HepG2 (cell line): ENCODE results near the gene RAET1E. TPM values are rescaled to one million over a fixed set of nuclear protein-coding genes. Genes with fewer than 3 reads are reported as not detected.
"Not testable (repeated sequence)": the region's sequence is repeated elsewhere in the genome, so short reads cannot be mapped to it uniquely, and the experiment has no call there.

ENCODE experiments used
- ATAC-seq: fragments of 200-7000 bp; cut with Tn5 transposase; 3 replicates; pipeline ENCODE4 v1.9.1; 2020; ENCODE audit warnings: mild to moderate bottlenecking, moderate library complexity
- Bru-seq: library from RNA; stranded (reverse); fragments of 400-500 nt; gene quantifications from one replicate; lab custom pipeline; 2021; lab: Mats Ljungman, UMichigan
- BruChase-seq, 2 experiments: library from RNA; stranded (reverse); fragments of 400-500 nt; gene quantifications; one replicate each; lab custom pipeline; 2021; lab: Mats Ljungman, UMichigan
- BruUV-seq: library from RNA; stranded (reverse); fragments of 400-500 nt; replicated peaks from 2 replicates; lab custom pipeline; 2021; lab: Mats Ljungman, UMichigan
- CTCF ChIA-PET: fragments of 300-600 bp; formaldehyde crosslinking; extraction: SDS; loops from one replicate; lab custom pipeline; 2021; ENCODE audit warnings: low total read pairs, inconsistent platforms, low intra/inter-chr PET ratio; lab: Yijun Ruan, JAX
- POLR2A ChIA-PET: fragments of 350-600 bp; sonication (Branson Sonifier 250); formaldehyde crosslinking; loops from one replicate; lab custom pipeline; 2020; ENCODE audit warnings: antibody characterized with exemption, inconsistent platforms; lab: Yijun Ruan, JAX
- DNase-seq: peaks from one replicate; pipeline ENCODE4 v3.0.0-alpha.2; 2015; ENCODE audit warnings: low spot score
- FAIRE-seq: peaks from 3 replicates; lab custom pipeline; 2011; peaks lifted over from hg19 to GRCh38; lab: Jason Lieb, UNC
- H2AFZ ChIP-seq: one replicate; pipeline ENCODE4 v1.6.1; 2011; ENCODE audit warnings: low read length, inconsistent platforms
- H3K27ac ChIP-seq: fragments of 300-600 bp; 3 replicates; pipeline ENCODE4 v1.8.0; 2011; ENCODE audit warnings: mixed run types, mild to moderate bottlenecking, mixed read lengths, low read length, inconsistent platforms; ENCODE audit not compliant: insufficient read depth; ENCODE audit errors: extremely low read length
- H3K27me3 ChIP-seq, 2 experiments: fragments of 200-600 bp in 1 of 2; 2 replicates in 1 of 2; 3 replicates in 1 of 2; pipeline versions ENCODE4 v1.6.0 to v1.8.0; 2011; ENCODE audit warnings: low read length in 2 of 2, mild to moderate bottlenecking in 2 of 2, moderate library complexity in 2 of 2, inconsistent platforms in 1 of 2; ENCODE audit not compliant: insufficient read depth in 2 of 2, control insufficient read depth in 1 of 2
- H3K36me3 ChIP-seq, 2 experiments: fragments of 200-600 bp in 1 of 2; replicated peaks in 1 of 2; 2 replicates in 1 of 2; 3 replicates in 1 of 2; pipeline versions ENCODE4 v1.5.1 to v1.8.0; 2011; ENCODE audit warnings: low read length in 2 of 2, inconsistent platforms in 1 of 2; ENCODE audit not compliant: insufficient read depth in 2 of 2, control insufficient read depth in 1 of 2
- H3K4me1 ChIP-seq: 2 replicates; pipeline ENCODE4 v1.5.1; 2012; ENCODE audit warnings: low read length, inconsistent platforms; ENCODE audit not compliant: insufficient read depth
- H3K4me2 ChIP-seq: 2 replicates; pipeline ENCODE4 v1.6.0; 2011; ENCODE audit warnings: low read depth, low read length, inconsistent platforms
- H3K4me3 ChIP-seq, 3 experiments: fragments of 200-600 bp in 1 of 3; sonication (generic), shearing (Covaris generic) in 1 of 3; replicated peaks in 1 of 3; 2 replicates each; pipeline ENCODE4 v1.5.1; 2011 to 2016; ENCODE audit warnings: low read length in 3 of 3, inconsistent platforms in 2 of 3, low read depth in 2 of 3, mild to moderate bottlenecking in 2 of 3, control low read depth in 1 of 3, mixed read lengths in 1 of 3; ENCODE audit not compliant: insufficient read depth in 1 of 3
- H3K79me2 ChIP-seq: one replicate; pipeline ENCODE4 v1.6.1; 2011; ENCODE audit warnings: low read length, inconsistent platforms; ENCODE audit not compliant: insufficient read depth
- H3K9ac ChIP-seq: 2 replicates; pipeline ENCODE4 v1.6.0; 2011; ENCODE audit warnings: mild to moderate bottlenecking, low read depth, low read length, inconsistent platforms; ENCODE audit not compliant: insufficient read depth
- H3K9me3 ChIP-seq: 2 replicates; pipeline ENCODE4 v1.5.1; 2012; ENCODE audit warnings: mild to moderate bottlenecking, low read length
- H4K20me1 ChIP-seq: 2 replicates; pipeline ENCODE4 v1.6.0; 2011; ENCODE audit warnings: inconsistent platforms, mild to moderate bottlenecking, low read length, moderate library complexity; ENCODE audit not compliant: insufficient read depth
- CTCF ChIP-seq: sonication (generic); formaldehyde crosslinking; IDR thresholded peaks from 2 replicates; pipeline ENCODE4 v1.5.0; 2020; ENCODE audit warnings: mild to moderate bottlenecking, missing genetic modification reagents, moderate library complexity
- EZH2 ChIP-seq: conservative IDR thresholded peaks from 2 replicates; pipeline ENCODE4 v1.6.1; 2012; ENCODE audit warnings: mild to moderate bottlenecking, low read depth, low read length, moderate library complexity
- STAG1 ChIP-seq: sonication (generic); formaldehyde crosslinking; IDR thresholded peaks from 2 replicates; pipeline ENCODE4 v1.4.0; 2020; ENCODE audit warnings: missing genetic modification reagents
- ZNF17 ChIP-seq: sonication (generic); formaldehyde crosslinking; IDR thresholded peaks from 2 replicates; pipeline ENCODE4 v1.5.0; 2020; ENCODE audit warnings: mild to moderate bottlenecking, missing genetic modification reagents
- ZNF605 ChIP-seq: sonication (generic); formaldehyde crosslinking; IDR thresholded peaks from 2 replicates; pipeline ENCODE4 v1.8.0; 2022; ENCODE audit warnings: mild to moderate bottlenecking, missing genetic modification reagents
- ZNF75D ChIP-seq: sonication (generic); formaldehyde crosslinking; IDR thresholded peaks from 2 replicates; pipeline ENCODE4 v1.8.1; 2023; ENCODE audit warnings: missing genetic modification reagents, mild to moderate bottlenecking, borderline replicate concordance
- ZNF768 ChIP-seq: sonication (generic); formaldehyde crosslinking; IDR thresholded peaks from 2 replicates; pipeline ENCODE4 v1.4.0; 2020; ENCODE audit warnings: missing genetic modification reagents
- WGBS: methylation state at CpG from one replicate; pipeline ENCODE4 v1.1.6; 2017; ENCODE audit warnings: low lambda C conversion rate; 5-methylcytosine and 5-hydroxymethylcytosine counted together
- in situ Hi-C: cut with HindIII; loops from 2 replicates; pipeline ENCODE4 v1.10.0; 2017; ENCODE audit warnings: low pct_unique_long_range_greater_than_20kb; ENCODE audit not compliant: extremely low pct_ligation_motif_present
- intact Hi-C: fragments of 100-400 bp; cut with micrococcal nuclease; formaldehyde crosslinking; loops from one replicate; pipeline ENCODE4 v1.10.0; 2022; ENCODE audit not compliant: unreplicated experiment
- long read RNA-seq, 2 experiments: library from RNA in 1 of 2; library from polyadenylated mRNA in 1 of 2; stranded (forward) in 1 of 2; unstranded in 1 of 2; transcript quantifications; one replicate each; pipeline ENCODE4 v2.0.0, GENCODE V29; 2019 to 2022
- polyA minus RNA-seq, 3 experiments: library from RNA; depleted of rRNA, polyadenylated mRNA; stranded (reverse); fragments of >200 nt; gene quantifications; 2 replicates each; pipeline ENCODE4 v1.2.3, GENCODE V29; 2011; ENCODE audit warnings: low replicate concordance in 1 of 3
- polyA plus RNA-seq, 8 experiments: library from polyadenylated mRNA; depleted of rRNA in 3 of 8; stranded (reverse) in 7 of 8; unstranded in 1 of 8; fragments of >200 nt; fragmentation: Illumina TruSeq in 4 of 8; extraction: Trizol in 4 of 8; gene quantifications; 2 replicates each; pipeline versions ENCODE4 v1.2.1 to v1.2.3, GENCODE V29; 2011 to 2016; ENCODE audit warnings: low read depth in 4 of 8, missing spikeins in 1 of 8, mixed read lengths in 1 of 8; ENCODE audit not compliant: insufficient read depth in 1 of 8
- total RNA-seq, 5 experiments: library from RNA; depleted of rRNA; stranded (reverse); fragments of >200 nt; fragmentation: Illumina TruSeq; extraction: Trizol; gene quantifications; 2 replicates each; pipeline ENCODE4 v1.2.3, GENCODE V29; 2016; ENCODE audit warnings: low read depth in 1 of 5

The RAET1E gene
- total RNA-seq (2016; rRNA removed; fragmentation: Illumina TruSeq; extraction: Trizol) (not detected in 2 replicates), polyA plus RNA-seq (2011; rRNA removed) (not detected in 2 replicates), polyA minus RNA-seq (2011; rRNA and poly(A)+ RNA removed; ENCODE audit: low replicate concordance) (19.1 TPM in 1 of 2 replicates, not detected in the other), Bru-seq, nascent RNA (not detected), BruChase-seq, experiment 1, labeled RNA remaining after a 6-hour chase (not detected), BruChase-seq, experiment 2, labeled RNA remaining after a 2-hour chase (not detected)
- total RNA-seq (2016; cell fraction: cytosol; rRNA removed; fragmentation: Illumina TruSeq; extraction: Trizol; ENCODE audit: low read depth) = not detected in 2 replicates
- not detected in 2 replicates for total RNA-seq (2016; cell fraction: insoluble cytoplasmic fraction; rRNA removed; fragmentation: Illumina TruSeq; extraction: Trizol)
- total RNA-seq (2016; cell fraction: membrane; rRNA removed; fragmentation: Illumina TruSeq; extraction: Trizol) = not detected in 2 replicates
- total RNA-seq (2016; cell fraction: nucleus; rRNA removed; fragmentation: Illumina TruSeq; extraction: Trizol) = not detected in 2 replicates
- not detected in 2 replicates for polyA plus RNA-seq (2011; cell fraction: cytosol; rRNA removed)
- polyA plus RNA-seq (2011; cell fraction: nucleus; rRNA removed) = not detected in 2 replicates
- not detected in 2 replicates for polyA plus RNA-seq (2012)
- not detected in 2 replicates for polyA plus RNA-seq (2016; cell fraction: cytosol; fragmentation: Illumina TruSeq; extraction: Trizol; ENCODE audit: low read depth)
- not detected in 2 replicates for polyA plus RNA-seq (2016; cell fraction: insoluble cytoplasmic fraction; fragmentation: Illumina TruSeq; extraction: Trizol; ENCODE audit: low read depth)
- polyA plus RNA-seq (2016; cell fraction: membrane; fragmentation: Illumina TruSeq; extraction: Trizol; ENCODE audit: low read depth) = not detected in 2 replicates
- not detected in 2 replicates for polyA plus RNA-seq (2016; cell fraction: nucleus; fragmentation: Illumina TruSeq; extraction: Trizol; ENCODE audit: insufficient read depth, low read depth)
- polyA minus RNA-seq (2011; cell fraction: cytosol; rRNA and poly(A)+ RNA removed) = not detected in 2 replicates
- not detected in 2 replicates for polyA minus RNA-seq (2011; cell fraction: nucleus; rRNA and poly(A)+ RNA removed)
- long read RNA-seq, experiment 1 = 0 reads
- long read RNA-seq, experiment 2 = 0 reads

GRCh38 chr6:149897855-149898744 is at the start of gene RAET1E:
Gene RAET1E (minus strand): TSS chr6:149898113. CDS start chr6:149890901, 7,212 bp downstream.
- H3K4me1 ChIP-seq = peaks cover 36% of the 10 kb centered on the region
- no peak within 1 kb of the TSS for H2AFZ ChIP-seq
- no peak within 1 kb of the TSS for H3K27ac ChIP-seq
- H3K27me3 ChIP-seq = peaks cover 7 to 64% of the 10 kb centered on the region in 2 experiments
- H3K36me3 ChIP-seq = no peaks in the 10 kb centered on the region
- no peak for FAIRE-seq
- no peaks in the 10 kb centered on the region for H4K20me1 ChIP-seq
- H3K4me2 ChIP-seq = peak within 1 kb of the TSS; percentile 55
- H3K4me3 ChIP-seq = peak within 1 kb of the TSS in 2 of 3 experiments; percentile 9 to 21; a peak in 2 of 6 replicates
- WGBS = 17% methylated on average over 17 of the region's 17 CpGs
- H3K9ac ChIP-seq = no peak within 1 kb of the TSS
- no peak for DNase-seq
- POLR2A ChIA-PET = interaction anchor here (2.2 kb wide), 1 partner anchor 8 kb away, joined by 6 read pairs; no protein-coding TSS in a partner anchor
- CTCF ChIA-PET = no interaction called here
- no TSS peak for BruUV-seq
- TF ChIP-seq ZNF768 (CRISPR knock-in tag) (peak; percentile 49; the same call in 1 of the 2 replicates), STAG1 (CRISPR knock-in tag) (peak; percentile 65), EZH2 (0 out of 2 replicates have a peak, but pooled peaks have one; percentile 9), ZNF605 (CRISPR knock-in tag) (0 out of 2 replicates have a peak, but pooled peaks have one; percentile 45), CTCF (CRISPR knock-in tag) (peak; percentile 70), ZNF17 (CRISPR knock-in tag) (no peak), ZNF75D (CRISPR knock-in tag) (no peak)
- ATAC-seq = peak; percentile 76
- no peaks in the 10 kb centered on the region for H3K9me3 ChIP-seq
- intact Hi-C loops (no loop called here), in situ Hi-C loops (no loop called here)
- no peaks in the 10 kb centered on the region for H3K79me2 ChIP-seq

- ATAC-seq, H3K9ac ChIP-seq, H3K4me2 ChIP-seq, in situ Hi-C loops, BruUV-seq, H3K27ac ChIP-seq, DNase-seq, H3K4me1 ChIP-seq, H3K9me3 ChIP-seq, CTCF ChIA-PET, FAIRE-seq, H4K20me1 ChIP-seq, H2AFZ ChIP-seq, POLR2A ChIA-PET, intact Hi-C loops, H3K36me3 ChIP-seq, H3K4me3 ChIP-seq, H3K79me2 ChIP-seq: not testable (repeated sequence)
- peaks cover 3 to 35% of the 10 kb centered on the region in 2 experiments; a peak in 3 of 5 replicates for H3K27me3 ChIP-seq
- WGBS = no CpG with 5 or more reads among the region's 1 CpG
These were observed 49.6 kb upstream of the RAET1E start for GRCh38 chr6:149947533-149947932.
